Measurements from ENCODE around the gene OXT.

OXT gene

DNA sequence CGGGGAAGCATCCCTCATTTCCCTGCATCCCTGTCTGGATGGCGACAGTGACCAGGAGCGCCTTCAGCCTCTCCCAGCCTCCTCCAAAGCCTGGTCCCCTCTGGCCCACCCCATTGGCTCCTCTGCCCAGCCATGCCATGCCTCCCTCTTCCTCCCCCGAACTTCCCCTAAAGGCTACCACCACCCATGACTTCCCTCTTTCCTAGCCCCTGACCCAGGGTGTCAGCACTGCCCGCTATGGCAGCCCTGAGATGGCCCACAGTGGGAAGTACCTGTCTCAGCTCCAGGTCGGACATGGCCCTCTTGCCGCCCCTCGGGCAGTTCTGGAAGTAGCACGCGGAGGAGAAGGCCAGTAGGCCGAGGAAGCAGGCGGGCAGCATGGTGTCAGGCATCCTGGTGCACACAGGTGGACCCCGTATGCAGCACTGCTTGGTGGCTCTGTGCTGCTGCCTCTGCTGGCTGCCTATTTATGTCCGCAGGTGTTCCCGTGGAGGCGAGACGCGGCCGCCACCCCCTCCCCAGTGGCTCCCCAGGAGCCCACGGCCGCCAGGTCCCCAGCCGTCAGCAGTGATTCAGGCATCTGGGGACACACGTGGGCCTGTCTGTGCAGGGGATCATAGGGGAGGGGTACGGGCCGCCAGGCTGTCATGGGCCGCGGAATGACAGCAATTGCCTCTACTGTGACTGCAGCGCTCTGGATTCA is 13.0 kb downstream of the OXT start, which contains the start of gene AVP:
AVP (minus strand) TSS at position 442 of the 703 bp plus-strand sequence; CDS start at position 392, 50 bp downstream.
- no peak for DNase-seq (ENCODE audit: low read depth in 3 of 3, low spot score in 1 of 3)

DNA sequence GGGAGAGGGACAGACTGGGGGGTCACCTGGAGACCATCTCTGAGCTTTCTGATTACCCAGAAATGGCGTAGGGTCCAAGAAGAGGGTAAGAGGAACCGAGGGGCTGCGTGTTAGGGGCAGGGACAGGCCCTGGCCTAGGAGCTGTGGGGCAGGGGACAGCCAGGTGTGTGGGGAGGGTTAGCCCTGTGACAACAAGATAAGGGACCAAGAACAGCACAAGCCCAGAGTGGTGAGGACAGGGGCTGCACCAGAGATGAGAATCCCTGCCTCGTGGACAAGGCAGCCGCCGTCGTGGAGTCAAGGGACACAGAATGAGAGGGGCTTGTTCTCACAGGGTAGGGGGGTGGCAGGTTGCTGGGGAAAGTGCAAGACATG is 13.6 kb downstream of the OXT start:
- no peak for DNase-seq (ENCODE audit: low read depth in 3 of 3, low spot score in 1 of 3)

DNA sequence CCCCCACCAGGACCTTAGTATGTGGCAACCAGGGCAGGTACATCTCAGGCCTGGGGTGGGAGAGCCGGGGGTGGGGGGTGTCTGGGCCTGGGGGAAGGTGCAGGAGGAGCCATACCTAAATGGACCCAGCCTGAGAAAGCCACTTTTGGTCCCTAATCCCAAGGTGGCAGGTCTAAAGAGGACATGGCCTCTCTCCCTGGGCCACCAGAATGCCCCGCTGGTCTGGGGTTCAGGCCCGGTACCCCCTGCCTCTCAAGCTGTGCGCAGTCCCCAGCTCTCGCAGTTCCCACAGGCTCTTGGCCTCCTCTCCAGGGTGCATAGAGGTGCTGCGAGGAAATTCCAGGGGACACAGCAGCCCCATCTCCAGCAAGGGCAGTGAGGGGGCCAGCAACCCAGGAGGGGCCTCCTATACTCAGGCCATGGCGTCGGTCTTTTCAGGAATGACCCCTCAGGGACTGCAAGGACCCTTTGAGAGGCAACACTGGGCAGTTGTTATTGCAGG is 14.2 kb downstream of the OXT start:
- DNase-seq (ENCODE audit: low read depth in 3 of 3, low spot score in 1 of 3), result no peak

DNA sequence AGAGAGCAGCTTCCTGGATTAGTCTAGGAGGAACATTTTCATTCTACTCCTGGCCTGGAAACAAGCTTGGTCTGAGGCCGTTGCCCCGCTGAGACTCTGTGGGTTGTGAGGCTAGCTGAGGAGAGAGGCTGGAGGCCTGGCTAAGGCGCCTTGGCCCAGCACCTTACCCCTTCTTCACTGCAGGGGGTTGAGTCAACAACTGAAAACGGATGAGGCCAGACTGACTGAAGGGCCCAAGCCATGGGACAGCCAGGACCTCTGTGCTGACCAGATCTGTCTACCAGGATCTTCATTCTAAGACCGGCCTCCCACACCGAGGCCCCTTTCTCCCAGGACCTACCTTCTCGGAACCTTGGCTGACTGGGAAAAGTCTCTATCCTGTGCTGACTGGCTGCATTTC is 16.6 kb downstream of the OXT start:
- DNase-seq (ENCODE audit: low read depth in 3 of 3, low spot score in 1 of 3), result no peak

DNA sequence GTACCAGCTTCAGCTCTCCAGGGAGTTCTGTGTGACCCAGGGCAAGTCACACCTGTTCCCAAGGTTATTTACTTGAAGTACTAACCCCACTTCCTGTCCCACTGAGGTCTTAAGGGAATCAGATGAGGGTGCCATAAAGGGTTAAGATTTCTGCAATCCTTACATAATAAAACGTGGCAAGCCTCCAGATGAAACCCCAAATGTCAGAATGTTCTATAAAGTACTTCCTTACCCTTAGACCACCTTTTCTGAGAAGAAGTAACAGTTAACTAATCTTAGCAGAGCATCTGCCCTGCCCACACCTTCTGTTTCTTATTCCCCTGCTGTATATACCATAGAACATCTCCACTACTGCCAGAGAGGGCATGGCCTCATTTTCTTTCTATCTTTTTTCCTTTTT is 19.1 kb downstream of the OXT start:
- DNase-seq (ENCODE audit: low read depth in 3 of 3, low spot score in 1 of 3), result no peak

DNA sequence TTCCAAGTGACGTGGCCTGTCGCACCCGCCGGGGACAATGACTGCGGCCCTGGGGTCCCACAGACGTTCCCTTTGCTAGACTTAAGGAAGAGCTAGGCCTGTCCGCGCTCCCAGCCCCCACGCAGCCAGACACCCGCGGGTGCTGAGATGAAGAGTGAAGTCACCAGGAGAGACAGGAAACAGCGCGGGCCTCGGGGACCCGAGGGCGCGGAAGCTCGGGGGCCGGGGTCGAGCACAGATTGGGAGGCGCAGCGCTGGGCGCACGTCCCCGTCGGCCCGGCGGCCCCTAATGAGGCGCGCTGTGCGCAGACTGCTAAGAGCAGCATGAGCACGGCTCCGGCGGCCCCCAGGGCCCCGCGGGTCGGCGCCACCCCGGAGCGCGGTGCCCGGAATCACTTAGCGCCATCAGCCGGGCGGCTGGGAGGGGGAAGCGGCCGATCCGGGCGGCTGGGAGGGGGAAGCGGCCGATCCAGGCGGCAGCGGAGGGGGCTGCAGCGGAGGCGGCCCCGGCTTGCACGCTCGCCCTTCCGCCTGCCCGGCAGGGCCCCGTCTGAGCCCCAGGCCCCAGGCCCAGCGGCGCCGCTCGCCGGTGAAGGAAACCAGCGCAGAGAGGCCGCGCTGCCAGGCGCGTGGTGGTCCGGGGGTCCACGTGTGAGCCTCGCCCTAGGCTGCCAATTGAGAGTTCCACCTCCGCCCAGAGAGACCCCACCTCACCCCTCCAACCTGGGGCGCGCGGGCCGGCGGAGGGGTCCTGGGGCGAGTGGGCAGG is 21.4 kb downstream of the OXT start:
- DNase-seq (ENCODE audit: low read depth in 3 of 3, low spot score in 1 of 3), result peak in 1 of 3 donors; percentile 37

DNA sequence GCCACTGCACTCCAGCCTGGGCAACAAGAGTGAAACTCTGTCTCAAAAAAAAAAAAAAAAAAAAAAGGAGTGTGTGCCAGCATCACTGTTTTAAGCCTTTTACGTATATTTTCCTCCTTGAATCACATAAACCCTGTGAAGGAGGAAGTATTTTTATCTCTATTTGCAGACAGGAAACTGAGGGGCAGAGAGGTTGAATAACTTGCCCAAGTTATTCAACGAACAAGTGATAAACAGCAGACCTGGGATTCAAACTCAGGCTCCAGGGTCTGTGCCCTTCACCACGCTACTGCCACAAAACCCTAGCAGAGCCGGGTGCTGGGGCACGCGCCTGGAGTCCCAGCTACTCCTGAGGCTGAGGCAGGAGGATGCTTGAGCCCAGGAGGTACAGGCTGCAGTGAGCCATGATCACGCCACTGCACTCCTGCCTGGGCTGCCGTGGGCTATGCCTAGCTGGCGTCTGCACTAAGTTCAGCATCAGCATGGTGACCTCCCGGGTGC is 22.5 kb downstream of the OXT start:
- no peak for DNase-seq (ENCODE audit: low read depth in 3 of 3, low spot score in 1 of 3)

DNA sequence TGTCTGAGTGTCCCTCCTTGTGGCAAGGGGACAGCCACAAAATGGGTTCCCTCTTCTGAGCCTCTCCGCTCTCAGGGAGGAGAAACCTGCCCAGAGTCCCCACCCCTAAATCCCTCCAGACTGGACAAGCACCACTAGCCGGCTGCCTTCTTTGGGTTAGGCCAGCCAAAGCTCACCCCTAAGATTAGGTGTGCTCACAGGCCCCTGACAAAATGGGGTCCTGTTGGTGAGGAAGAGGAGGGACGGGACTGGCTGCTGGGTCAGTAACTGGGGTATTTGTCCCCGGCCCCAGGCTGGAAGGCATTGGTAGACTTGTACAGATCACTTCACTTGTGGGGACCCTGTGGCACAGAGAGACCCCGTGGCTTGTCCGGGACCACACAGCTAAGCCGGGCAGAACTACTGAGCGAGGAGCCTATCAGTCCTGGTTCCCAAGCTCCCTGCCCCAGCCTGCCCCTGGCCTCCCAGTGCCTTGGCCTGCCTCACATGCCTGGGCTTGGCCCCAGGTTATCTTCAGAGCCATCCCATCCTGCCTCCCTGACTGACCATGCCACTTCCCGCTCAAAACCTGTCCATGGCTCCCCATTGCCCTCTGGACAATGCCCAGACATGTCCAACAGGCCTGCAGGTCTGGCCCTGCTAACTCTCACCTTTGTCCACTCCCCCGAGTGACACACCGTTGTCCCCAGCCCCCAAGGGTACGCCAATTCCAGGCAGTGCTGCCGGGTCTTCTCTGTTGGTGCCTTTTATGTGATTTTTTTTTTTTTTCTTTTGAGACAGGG is 23.6 kb downstream of the OXT start:
- no peak for DNase-seq (ENCODE audit: low read depth in 3 of 3, low spot score in 1 of 3)

DNA sequence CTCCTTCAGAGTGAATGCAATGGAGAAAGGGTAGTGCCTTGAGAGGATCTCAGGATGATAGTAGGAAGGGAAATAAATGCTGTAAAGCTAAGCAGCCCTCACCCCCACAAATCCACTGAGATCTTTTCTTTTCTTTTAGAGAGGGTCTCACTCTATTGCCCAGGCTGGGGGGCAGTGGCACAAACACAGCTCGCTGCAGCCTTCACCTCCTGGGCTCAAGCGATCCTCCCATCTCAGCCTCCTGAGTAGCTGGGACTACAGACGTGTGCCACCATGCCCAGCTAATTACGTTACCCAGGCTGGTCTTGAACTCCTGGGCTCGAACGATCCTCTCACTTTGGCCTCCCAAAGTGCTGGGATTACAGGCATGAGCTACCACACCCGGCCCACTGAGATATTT is 29.1 kb downstream of the OXT start:
- DNase-seq (ENCODE audit: low read depth in 3 of 3, low spot score in 1 of 3), result no peak

DNA sequence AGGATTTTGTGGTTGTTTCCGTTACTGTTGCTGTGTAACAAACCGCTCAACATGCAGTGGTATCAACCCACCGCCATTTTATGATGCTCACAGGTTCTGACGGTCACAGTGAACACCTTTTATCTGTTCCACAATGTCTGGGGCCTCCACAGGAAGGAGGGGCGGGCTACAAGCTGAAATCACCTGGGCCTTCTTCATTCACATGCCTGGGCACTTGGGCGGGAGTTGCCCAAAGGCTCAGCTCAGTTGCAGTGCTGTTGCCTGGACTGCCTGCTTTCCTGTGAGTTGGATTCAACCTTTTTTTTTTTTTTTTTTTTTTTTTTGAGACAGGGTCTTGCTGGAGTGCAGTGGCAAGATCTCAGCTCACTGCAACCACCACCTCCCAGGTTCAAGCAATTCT is 29.8 kb downstream of the OXT start:
- no peak for DNase-seq (ENCODE audit: low read depth in 3 of 3, low spot score in 1 of 3)

DNA sequence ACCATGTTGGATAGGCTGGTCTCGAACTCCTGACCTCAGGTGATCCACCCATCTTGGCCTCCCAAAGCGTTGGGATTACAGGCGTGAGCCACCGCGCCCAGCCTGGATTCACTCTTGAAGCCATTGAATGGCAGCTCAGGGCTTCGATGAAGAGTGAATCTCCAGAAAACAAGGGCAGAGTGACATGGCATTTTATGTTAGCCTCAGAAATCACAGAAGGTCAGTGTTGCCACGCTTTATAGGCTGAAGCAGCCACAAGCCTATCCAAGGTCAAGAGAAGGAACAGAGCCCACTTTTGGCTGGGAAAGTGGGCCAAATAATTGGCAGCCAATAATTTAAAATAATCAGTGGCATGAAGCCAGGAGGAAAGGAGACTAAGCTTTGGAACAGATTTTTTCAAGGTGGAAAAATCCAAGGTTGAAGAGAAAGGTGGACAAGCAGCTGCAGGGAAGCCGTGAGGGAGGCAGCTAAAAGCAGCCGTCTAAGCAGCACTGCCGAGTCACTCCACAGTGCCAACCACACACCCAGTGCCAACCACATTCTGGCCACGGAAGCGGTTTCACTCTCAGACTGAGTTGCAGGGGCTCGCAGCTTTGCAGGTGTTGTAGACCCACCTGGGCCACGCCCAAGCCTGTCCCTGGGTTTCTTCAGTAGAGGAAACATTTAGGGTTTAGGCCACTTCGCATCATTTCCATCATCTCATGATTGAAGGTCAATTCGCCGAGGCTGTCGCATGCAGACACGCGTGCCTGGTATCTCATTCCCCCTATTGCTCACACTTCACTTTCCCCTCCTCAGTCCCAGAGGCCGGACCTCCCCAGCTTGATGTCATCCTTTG is 30.5 kb downstream of the OXT start:
- no peak for DNase-seq (ENCODE audit: low read depth in 3 of 3, low spot score in 1 of 3)

DNA sequence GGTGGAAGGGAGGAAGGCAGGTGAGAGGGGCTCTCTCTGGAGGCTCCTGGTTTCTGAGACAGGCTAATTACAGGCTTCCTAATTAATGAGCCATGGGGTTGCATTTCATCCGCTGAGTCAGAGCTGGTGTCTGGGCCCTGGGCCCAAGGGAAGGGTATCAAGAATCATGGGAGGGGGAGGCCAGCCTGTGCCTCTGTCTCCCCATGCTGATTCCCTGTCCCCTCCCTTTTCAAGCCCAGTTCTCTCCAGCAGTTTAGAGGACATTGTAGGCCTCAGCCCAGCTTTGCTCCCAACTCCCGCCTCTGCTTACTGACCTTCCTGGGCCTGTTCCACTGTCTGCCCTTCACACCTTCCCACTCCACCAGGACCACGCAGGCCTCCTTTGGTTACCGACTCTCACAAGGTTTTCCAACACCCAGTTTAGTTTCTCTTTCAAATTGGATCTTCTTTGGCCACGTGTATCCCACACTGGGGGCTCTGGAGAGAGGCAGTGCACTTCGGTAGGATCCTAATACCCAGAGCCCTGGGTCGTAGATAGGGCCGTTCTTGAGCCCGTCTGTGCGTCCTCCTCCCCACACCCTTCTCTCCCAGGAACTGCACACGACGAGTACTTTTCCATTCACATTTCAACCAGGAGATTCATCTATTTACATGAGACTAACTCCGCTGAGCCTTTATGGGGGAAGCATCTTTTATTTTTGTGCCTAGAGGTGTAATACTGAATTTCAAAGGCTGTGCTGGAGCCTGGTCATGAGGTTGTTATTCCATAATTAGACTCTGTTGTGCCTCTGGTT is 31.4 kb downstream of the OXT start:
- no peak for DNase-seq (ENCODE audit: low read depth in 3 of 3, low spot score in 1 of 3)

DNA sequence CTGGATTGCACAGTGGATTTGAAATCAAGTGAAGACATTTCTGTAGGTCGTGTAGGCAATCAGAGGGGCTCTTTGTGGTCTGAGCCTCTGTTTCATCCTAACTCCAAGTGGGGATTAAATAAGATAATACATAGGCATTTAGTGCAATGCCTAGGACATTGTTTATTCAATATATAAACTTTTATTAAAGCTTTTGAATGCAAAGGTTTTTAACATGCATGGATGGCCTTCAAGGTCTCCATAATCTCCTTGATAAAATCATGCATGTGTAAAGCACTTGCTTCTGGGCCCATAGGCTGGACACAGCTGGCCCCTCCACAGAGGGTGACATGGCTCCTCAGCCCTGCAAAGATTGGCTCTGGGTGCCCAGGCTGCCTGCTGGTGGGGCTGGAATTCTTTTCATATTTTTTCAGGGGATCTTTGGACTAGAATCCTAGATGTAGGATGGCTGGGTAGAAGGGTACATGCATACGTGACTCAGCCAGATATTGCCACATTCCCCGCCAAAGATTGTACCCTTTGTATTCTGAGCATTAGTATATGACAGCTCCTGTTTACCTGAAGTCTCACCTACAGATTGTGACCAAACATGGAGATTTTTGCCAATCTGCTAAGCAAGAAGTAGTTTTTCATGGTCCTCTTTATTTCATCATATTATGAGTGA is 32.1 kb downstream of the OXT start:
- no peak for DNase-seq (ENCODE audit: low read depth in 3 of 3, low spot score in 1 of 3)

DNA sequence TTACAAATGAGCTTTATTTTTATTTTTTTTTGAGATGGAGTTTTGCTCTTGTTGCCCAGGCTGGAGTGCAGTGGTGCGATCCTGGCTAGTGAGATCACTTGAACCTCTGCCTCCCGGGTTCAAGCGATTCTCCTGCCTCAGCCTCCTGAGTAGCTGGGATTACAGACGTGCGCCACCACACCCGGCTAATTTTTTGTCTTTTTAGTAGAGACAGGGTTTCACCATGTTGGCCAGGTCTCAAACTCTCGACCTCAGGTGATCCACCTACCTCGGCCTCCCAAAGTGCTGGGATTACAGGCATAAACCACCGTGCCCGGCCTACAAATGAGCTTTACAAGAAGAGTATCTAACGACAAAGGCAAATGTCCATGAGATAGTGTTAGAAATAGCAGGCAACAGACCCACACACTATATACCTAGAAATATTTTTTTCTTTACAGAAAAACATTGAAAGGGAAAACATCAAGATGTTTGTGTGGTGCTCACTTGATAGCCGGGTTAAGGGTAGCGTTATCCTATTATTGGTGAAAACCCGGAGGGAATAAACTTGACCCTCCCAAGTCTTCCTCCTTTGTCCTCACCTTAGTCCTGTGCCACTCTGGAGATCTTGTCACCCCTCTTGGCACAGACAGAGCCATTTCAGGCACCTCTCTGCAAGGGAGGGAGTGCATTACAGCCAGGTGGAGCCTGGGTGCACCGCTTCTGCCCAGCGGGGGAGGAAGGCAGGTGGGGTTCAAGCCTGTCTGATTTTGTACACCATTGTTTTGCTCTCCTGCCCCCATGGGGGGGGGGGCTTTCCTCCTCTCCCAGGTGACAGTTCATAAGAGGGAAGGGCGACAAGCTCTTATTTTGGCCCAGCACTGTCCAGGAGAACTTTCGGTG is 34.1 kb downstream of the OXT start:
- DNase-seq (ENCODE audit: low read depth in 3 of 3, low spot score in 1 of 3), result no peak

DNA sequence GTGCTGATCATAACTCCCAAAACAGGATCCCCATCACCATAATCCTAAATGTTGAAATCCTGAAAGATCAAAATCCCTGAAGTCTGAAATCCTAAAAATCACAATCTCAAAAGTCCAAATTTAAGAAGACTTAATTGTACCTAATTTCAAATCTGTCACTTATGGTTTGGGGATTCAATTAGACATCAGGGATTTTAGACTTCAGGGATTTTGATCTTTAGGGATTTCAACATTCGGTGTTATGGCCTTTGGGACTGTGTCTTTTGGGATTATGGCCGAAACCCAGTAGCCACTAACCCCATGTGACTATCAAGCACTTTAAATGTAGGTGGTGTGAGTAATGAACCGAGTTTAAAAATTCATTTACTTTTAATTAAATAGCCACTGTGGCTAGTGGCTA is 34.8 kb downstream of the OXT start:
- no peak for DNase-seq (ENCODE audit: low read depth in 3 of 3, low spot score in 1 of 3)

DNA sequence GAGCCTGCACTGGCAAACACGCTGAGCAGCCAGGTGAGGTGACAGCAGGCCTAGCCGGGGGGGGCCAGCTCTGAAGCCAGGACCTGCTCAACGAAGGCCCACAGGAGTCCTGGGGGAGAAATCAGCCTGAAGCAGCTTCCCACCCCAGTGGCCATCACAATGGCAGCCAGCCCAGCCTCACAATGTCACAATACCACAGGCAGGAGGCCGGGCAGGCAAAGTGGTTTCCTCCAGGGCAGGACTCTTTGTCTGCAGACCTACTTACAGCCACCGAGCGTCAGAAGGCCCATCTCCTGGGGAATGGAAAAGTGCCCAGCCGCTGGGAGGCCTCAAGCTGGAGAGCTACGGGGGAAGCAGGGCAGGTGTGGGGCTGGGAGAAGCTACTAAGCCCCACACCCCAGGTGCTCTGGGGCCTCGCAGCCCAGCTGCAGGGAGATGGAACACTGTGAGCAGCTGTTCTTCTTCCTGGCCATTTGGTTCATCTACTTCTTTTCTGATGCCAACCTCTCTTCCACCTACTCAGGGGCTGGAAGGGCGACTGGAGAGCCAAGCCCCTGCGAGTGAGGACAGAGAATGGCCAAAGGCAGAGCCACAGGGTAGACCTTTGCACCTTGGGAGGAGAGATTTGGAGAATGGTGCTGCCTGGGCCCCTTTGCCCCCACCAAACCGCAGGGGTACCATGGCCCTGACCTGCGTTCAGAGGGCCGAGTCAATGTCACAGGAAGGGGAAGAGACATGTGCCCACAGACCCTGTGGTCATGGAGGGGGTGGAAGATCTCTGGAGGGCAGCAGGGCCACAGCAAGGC is 35.4 kb downstream of the OXT start:
- no peak for DNase-seq (ENCODE audit: low read depth in 3 of 3, low spot score in 1 of 3)

DNA sequence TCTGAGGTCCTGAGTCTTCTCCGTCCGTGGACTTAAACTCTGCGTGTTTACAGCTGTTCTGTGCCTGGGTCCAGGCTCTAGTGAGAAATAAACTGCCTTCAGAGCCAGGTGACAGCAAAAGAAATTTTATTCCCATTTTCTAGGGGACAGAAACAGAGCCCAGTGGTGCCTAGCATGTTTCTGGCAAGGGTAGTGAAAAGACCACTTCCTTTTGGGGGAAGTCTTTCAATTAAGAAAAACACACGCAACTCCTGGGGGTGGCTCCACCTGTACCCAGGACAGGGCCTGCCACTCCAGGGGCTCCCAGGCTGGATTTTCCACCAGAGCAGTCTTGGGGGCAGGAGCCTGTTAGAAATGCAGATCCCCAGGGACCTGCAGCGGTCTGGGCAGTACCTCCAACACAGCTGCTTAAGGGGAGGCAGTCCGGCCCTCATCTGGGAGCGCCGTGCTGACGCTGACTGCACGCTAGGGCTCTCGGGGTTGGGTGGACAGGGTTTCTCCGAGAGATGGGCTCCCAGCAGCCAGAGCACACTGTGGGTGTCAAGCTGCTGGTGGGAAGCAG is 36.1 kb downstream of the OXT start:
- no peak for DNase-seq (ENCODE audit: low read depth in 3 of 3, low spot score in 1 of 3)
